Natural killer cell (primary cell): ENCODE results near the gene DUSP5. TPM values are rescaled to one million over a fixed set of nuclear protein-coding genes. Genes with fewer than 3 reads are reported as not detected.

Source experiments
- ATAC-seq, 3 donors: fragments of 150-1000 bp in 2 of 3; fragments of 200-7000 bp in 1 of 3; cut with Tn5 transposase; 1 replicate in 1 of 3; 2 replicates in 2 of 3; pipeline ENCODE4 v1.10.0; 2021; ENCODE audit warnings: mild to moderate bottlenecking in 2 of 3, moderate library complexity in 2 of 3
- DNase-seq, 2 donors: peaks; one replicate each; pipeline versions ENCODE4 v3.0.0 to v3.0.0-alpha.2; 2013 to 2021; ENCODE audit warnings: mixed read lengths in 1 of 2
- H3K27ac ChIP-seq: one replicate; pipeline ENCODE4 v1.5.1; 2013; ENCODE audit warnings: mild to moderate bottlenecking, low read length
- H3K27me3 ChIP-seq: one replicate; pipeline ENCODE4 v1.6.1; 2013; ENCODE audit warnings: low read length; ENCODE audit not compliant: control insufficient read depth, insufficient read depth
- H3K36me3 ChIP-seq: one replicate; pipeline ENCODE4 v1.6.1; 2013; ENCODE audit warnings: low read length; ENCODE audit not compliant: control insufficient read depth, insufficient read depth
- H3K4me1 ChIP-seq: one replicate; pipeline ENCODE4 v1.6.1; 2013; ENCODE audit warnings: low read length; ENCODE audit not compliant: control insufficient read depth, insufficient read depth
- H3K4me3 ChIP-seq: one replicate; pipeline ENCODE4 v1.5.1; 2013; ENCODE audit warnings: low read length
- H3K9me3 ChIP-seq: one replicate; pipeline ENCODE4 v1.6.1; 2013; ENCODE audit warnings: low read length; ENCODE audit not compliant: control insufficient read depth, insufficient read depth
- H3K27ac Mint-ChIP-seq, 2 donors: one replicate each; pipeline ENCODE4 v1.8.0; 2022; ENCODE audit warnings: mild to moderate bottlenecking in 2 of 2, mixed read lengths in 2 of 2, moderate library complexity in 1 of 2
- H3K27me3 Mint-ChIP-seq, 2 donors: one replicate each; pipeline ENCODE4 v1.8.0; 2022; ENCODE audit warnings: low read depth in 2 of 2, mixed read lengths in 2 of 2
- H3K36me3 Mint-ChIP-seq: one replicate; pipeline ENCODE4 v1.8.0; 2022; ENCODE audit warnings: mixed read lengths
- H3K4me1 Mint-ChIP-seq, 2 donors: one replicate each; pipeline ENCODE4 v1.8.0; 2022; ENCODE audit warnings: mixed read lengths in 2 of 2
- H3K4me3 Mint-ChIP-seq: one replicate; pipeline ENCODE4 v1.8.0; 2022; ENCODE audit warnings: mild to moderate bottlenecking, moderate library complexity, mixed read lengths
- H3K9me3 Mint-ChIP-seq, 2 donors: one replicate each; pipeline ENCODE4 v1.8.0; 2022; ENCODE audit warnings: mixed read lengths in 2 of 2
- WGBS: methylation state at CpG from one replicate; pipeline ENCODE4 v1.1.7; 2013; ENCODE audit warnings: missing lambda C conversion rate; ENCODE audit not compliant: insufficient coverage; 5-methylcytosine and 5-hydroxymethylcytosine counted together
- intact Hi-C: fragments of 100-400 bp; cut with micrococcal nuclease; formaldehyde crosslinking; loops from one replicate; pipeline ENCODE4 v1.14.2; 2022
- total RNA-seq, 4 donors: library from RNA; stranded (reverse); fragments of 120-200 nt in 1 of 4; gene quantifications; one replicate each; pipeline versions ENCODE4 v1.2.3 to v1.2.4, GENCODE V29; 2013 to 2022
- TF ChIP-seq, protein P1 (sequence below): fragments of 200-600 bp; IDR thresholded peaks from one replicate; pipeline ENCODE4 v1.8.0; 2022; ENCODE audit warnings: antibody characterized with exemption

The DUSP5 gene
- total RNA-seq, 3 donors from 2014 or later (not counting 1 experiment from before 2014, with no cell fraction given) = 56.3 to 98.9 (median 69.6) TPM

DNA sequence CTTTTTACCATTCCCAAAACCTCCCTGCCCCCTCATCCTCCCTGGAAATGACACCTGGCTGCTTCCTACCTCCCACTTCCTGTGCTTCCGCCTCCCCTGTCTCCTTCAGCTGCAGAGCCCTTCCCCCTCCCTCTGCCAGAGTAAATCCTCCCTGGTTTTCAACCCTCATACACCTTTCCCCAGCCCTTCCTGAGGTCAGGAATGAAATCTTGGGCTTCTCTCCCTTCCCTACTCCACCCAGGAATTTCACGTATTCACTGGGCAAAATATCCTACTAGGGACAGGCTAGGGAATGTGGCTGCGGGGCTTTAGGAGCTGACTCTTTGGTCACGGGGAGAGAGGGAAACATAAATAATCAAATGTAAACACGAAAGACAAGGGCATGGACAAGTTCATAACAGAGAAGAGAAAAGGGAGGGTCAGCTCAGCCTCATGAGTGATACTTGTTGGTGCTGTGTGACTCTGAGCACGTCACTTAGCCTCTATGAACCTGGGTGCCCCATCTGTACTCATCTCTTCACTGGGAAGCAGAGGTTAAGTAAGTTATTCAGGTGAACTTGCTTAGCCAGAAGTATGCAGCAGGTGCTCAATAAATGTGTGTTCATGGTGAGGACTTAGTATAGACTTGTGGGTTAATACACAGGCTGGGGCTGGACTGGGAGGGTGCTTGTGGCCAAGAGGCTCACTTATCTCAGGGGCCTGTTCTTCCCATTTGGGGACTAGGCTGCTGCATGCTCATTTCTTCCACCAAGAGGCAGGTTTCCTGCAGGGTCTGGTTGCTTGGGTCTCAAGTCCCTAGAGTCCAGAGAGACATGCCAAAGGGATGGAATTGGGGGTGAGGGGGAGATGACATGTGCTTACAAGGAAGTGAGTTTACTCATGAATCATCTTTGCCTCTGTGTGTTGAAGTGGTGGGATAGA, 10.0 kb upstream of the DUSP5 start:
- Histone ChIP-seq H3K9me3 (no peaks in the 10 kb centered on the region), H3K27ac (no peak overlapping the region), H3K36me3 (no peaks in the 10 kb centered on the region), H3K4me1 (no peaks in the 10 kb centered on the region), H3K4me3 (no peak overlapping the region), H3K27me3 (no peaks in the 10 kb centered on the region)
- Mint-ChIP-seq H3K27me3 (no peaks in the 10 kb centered on the region), H3K27ac (no peak overlapping the region), H3K9me3 (no peaks in the 10 kb centered on the region), H3K4me1 (peaks cover 8 to 20% of the 10 kb centered on the region in 2 donors), H3K4me3 (no peak overlapping the region), H3K36me3 (no peaks in the 10 kb centered on the region)
- intact Hi-C loops = no loop called here
- TF ChIP-seq, protein P1, sequence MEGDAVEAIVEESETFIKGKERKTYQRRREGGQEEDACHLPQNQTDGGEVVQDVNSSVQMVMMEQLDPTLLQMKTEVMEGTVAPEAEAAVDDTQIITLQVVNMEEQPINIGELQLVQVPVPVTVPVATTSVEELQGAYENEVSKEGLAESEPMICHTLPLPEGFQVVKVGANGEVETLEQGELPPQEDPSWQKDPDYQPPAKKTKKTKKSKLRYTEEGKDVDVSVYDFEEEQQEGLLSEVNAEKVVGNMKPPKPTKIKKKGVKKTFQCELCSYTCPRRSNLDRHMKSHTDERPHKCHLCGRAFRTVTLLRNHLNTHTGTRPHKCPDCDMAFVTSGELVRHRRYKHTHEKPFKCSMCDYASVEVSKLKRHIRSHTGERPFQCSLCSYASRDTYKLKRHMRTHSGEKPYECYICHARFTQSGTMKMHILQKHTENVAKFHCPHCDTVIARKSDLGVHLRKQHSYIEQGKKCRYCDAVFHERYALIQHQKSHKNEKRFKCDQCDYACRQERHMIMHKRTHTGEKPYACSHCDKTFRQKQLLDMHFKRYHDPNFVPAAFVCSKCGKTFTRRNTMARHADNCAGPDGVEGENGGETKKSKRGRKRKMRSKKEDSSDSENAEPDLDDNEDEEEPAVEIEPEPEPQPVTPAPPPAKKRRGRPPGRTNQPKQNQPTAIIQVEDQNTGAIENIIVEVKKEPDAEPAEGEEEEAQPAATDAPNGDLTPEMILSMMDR = no peak
- DNase-seq (no peak), ATAC-seq (no peak)
- WGBS = 91% methylated on average over 6 of the region's 6 CpGs

DNA sequence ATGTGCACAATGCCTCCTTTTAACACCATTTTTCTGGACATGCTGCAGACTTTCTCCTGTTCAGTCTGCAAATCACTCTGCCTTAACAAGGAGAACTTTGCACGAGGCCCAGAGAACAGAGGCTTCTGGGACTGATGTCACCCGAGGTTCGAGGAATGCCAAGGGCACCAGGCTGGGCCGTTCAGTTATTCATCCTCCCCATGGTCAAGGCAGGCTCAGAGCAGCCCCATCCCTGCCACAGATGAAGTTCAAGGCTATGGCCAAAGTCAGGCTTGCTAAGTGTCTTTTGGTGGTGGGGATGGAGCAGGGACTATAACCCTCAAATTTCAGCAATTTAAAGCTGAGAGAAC, 9.4 kb upstream of the DUSP5 start:
- H3K27ac ChIP-seq = no peak overlapping the region
- 91% methylated on average over 4 of the region's 4 CpGs for WGBS
- H3K4me1 ChIP-seq = no peaks in the 10 kb centered on the region
- Mint-ChIP-seq H3K27me3 (no peaks in the 10 kb centered on the region), H3K4me1 (peaks cover 8 to 20% of the 10 kb centered on the region in 2 donors), H3K4me3 (no peak overlapping the region), H3K27ac (no peak overlapping the region), H3K36me3 (no peaks in the 10 kb centered on the region), H3K9me3 (no peaks in the 10 kb centered on the region)
- no peaks in the 10 kb centered on the region for H3K36me3 ChIP-seq
- H3K27me3 ChIP-seq = no peaks in the 10 kb centered on the region
- intact Hi-C loops = no loop called here
- TF ChIP-seq, protein P1 = no peak
- no peaks in the 10 kb centered on the region for H3K9me3 ChIP-seq
- no peak for ATAC-seq
- no peak overlapping the region for H3K4me3 ChIP-seq
- DNase-seq = no peak

DNA sequence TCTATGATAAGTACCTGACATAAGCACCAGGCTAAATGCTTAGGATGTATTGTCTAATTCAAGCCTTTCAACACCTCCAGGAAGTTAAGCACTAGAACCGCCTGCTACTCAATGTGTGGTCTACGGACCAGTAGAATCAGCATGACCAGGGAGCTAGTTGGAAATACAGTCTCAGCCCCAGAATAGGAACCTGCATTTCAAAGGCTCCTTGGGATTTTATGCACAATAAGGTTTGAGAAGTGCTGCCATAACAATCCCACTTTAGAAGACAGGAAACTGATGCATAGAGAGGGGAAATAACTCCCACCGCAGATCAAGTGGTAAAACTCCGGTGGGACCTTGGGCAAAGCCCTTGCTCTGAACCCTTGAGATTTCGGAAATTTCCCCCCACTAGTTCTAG, 8.8 kb upstream of the DUSP5 start:
- DNase-seq = no peak
- Mint-ChIP-seq H3K9me3 (no peaks in the 10 kb centered on the region), H3K4me3 (no peak overlapping the region), H3K27me3 (no peaks in the 10 kb centered on the region), H3K36me3 (no peaks in the 10 kb centered on the region), H3K27ac (no peak overlapping the region), H3K4me1 (peaks cover 8 to 24% of the 10 kb centered on the region in 2 donors)
- intact Hi-C loops = no loop called here
- H3K27me3 ChIP-seq = no peaks in the 10 kb centered on the region
- H3K4me3 ChIP-seq = no peak overlapping the region
- H3K36me3 ChIP-seq = no peaks in the 10 kb centered on the region
- TF ChIP-seq, protein P1 = no peak
- no peaks in the 10 kb centered on the region for H3K9me3 ChIP-seq
- no peak overlapping the region for H3K27ac ChIP-seq
- WGBS = 30% methylated on average over 5 of the region's 5 CpGs
- H3K4me1 ChIP-seq = no peaks in the 10 kb centered on the region
- no peak for ATAC-seq
